HEK293T (cell line): ENCODE data around the gene TTC7B.
A peak's percentile ranks its signal among the peaks of the same experiment; 100 is the strongest.

ENCODE experiments used
- CTCF ChIA-PET: fragments of 350-600 bp; formaldehyde crosslinking; extraction: SDS; loops from one replicate; lab custom pipeline; 2021; ENCODE audit warnings: antibody characterized with exemption, inconsistent platforms; lab: Yijun Ruan, JAX
- POLR2A ChIA-PET: fragments of 350-600 bp; formaldehyde crosslinking; extraction: SDS; loops from one replicate; lab custom pipeline; 2020; ENCODE audit warnings: antibody characterized with exemption, inconsistent platforms; lab: Yijun Ruan, JAX
- DNase-seq: peaks from one replicate; pipeline ENCODE4 v3.0.0; 2012; ENCODE audit warnings: mixed read lengths; ENCODE audit errors: extremely low spot score
- ARNT ChIP-seq: fragments of 450-650 bp; IDR thresholded peaks from 2 replicates; pipeline ENCODE4 v1.6.1; 2017; ENCODE audit warnings: mild to moderate bottlenecking
- BHLHE40 ChIP-seq: fragments of 450-650 bp; IDR thresholded peaks from 2 replicates; pipeline ENCODE4 v1.6.1; 2016; ENCODE audit warnings: mild to moderate bottlenecking, moderate library complexity, borderline replicate concordance
- CTBP1 ChIP-seq: fragments of 450-650 bp; IDR thresholded peaks from 2 replicates; pipeline ENCODE4 v1.6.1; 2016; ENCODE audit warnings: borderline replicate concordance
- ELF4 ChIP-seq: fragments of 450-650 bp; IDR thresholded peaks from 2 replicates; pipeline ENCODE4 v1.6.1; 2017; ENCODE audit warnings: antibody characterized with exemption
- FOXA1 ChIP-seq: fragments of 450-650 bp; IDR thresholded peaks from 2 replicates; pipeline ENCODE4 v1.6.1; 2016; ENCODE audit warnings: mild to moderate bottlenecking
- FOXK2 ChIP-seq: fragments of 450-650 bp; IDR thresholded peaks from 2 replicates; pipeline ENCODE4 v1.6.1; 2016; ENCODE audit warnings: mild to moderate bottlenecking
- FOXM1 ChIP-seq: fragments of 450-650 bp; IDR thresholded peaks from 2 replicates; pipeline ENCODE4 v1.6.1; 2017; ENCODE audit warnings: mild to moderate bottlenecking, borderline replicate concordance
- HDGF ChIP-seq: fragments of 450-650 bp; IDR thresholded peaks from 2 replicates; pipeline ENCODE4 v1.6.1; 2017; ENCODE audit warnings: antibody characterized with exemption, borderline replicate concordance
- L3MBTL2 ChIP-seq: fragments of 450-650 bp; conservative IDR thresholded peaks from 2 replicates; pipeline ENCODE4 v1.6.1; 2016; ENCODE audit warnings: mild to moderate bottlenecking
- LEF1 ChIP-seq: fragments of 450-650 bp; IDR thresholded peaks from 2 replicates; pipeline ENCODE4 v1.6.1; 2017; ENCODE audit warnings: mild to moderate bottlenecking, borderline replicate concordance
- NFRKB ChIP-seq: fragments of 450-650 bp; IDR thresholded peaks from 2 replicates; pipeline ENCODE4 v1.6.1; 2016; ENCODE audit warnings: mild to moderate bottlenecking, moderate library complexity
- PKNOX1 ChIP-seq: fragments of 450-650 bp; IDR thresholded peaks from 2 replicates; pipeline ENCODE4 v1.6.1; 2016
- SP1 ChIP-seq: fragments of 450-650 bp; IDR thresholded peaks from 2 replicates; pipeline ENCODE4 v1.6.1; 2017
- SUZ12 ChIP-seq: fragments of 450-650 bp; IDR thresholded peaks from 2 replicates; pipeline ENCODE4 v1.6.1; 2016; ENCODE audit warnings: mild to moderate bottlenecking
- TARDBP ChIP-seq: fragments of 450-650 bp; IDR thresholded peaks from 2 replicates; pipeline ENCODE4 v1.6.1; 2016
- ZNF384 ChIP-seq: fragments of 450-650 bp; IDR thresholded peaks from 2 replicates; pipeline ENCODE4 v1.6.1; 2016

Gene TTC7B

GRCh38 chr14:90785876-90786450 lies 30.3 kb downstream of the TTC7B start:
- CTCF ChIA-PET = interaction anchor here (1.5 to 1.8 kb wide), 2 partner anchors 9 to 27 kb away, joined by 5 to 9 read pairs; no protein-coding TSS in a partner anchor
- POLR2A ChIA-PET = no interaction called here
- TF ChIP-seq BHLHE40 (no peak), FOXM1 (no peak)
- DNase-seq = no peak

- ChIA-PET POLR2A (no interaction called here), CTCF (interaction anchor here (1.5 to 1.8 kb wide), 2 partner anchors 10 to 27 kb away, joined by 5 to 9 read pairs; no protein-coding TSS in a partner anchor)
- TF ChIP-seq BHLHE40 (no peak), HDGF (no peak), PKNOX1 (no peak), LEF1 (no peak), SUZ12 (no peak), CTBP1 (no peak), TARDBP (no peak), ZNF384 (no peak), FOXA1 (no peak), L3MBTL2 (no peak), FOXK2 (no peak), FOXM1 (no peak), NFRKB (no peak), SP1 (no peak), ELF4 (no peak)
- DNase-seq = peak; percentile 28
Measured at GRCh38 chr14:90785471-90785870, 30.8 kb downstream of the TTC7B start.

GRCh38 chr14:90784621-90785270 lies 31.5 kb downstream of the TTC7B start:
- POLR2A ChIA-PET = no interaction called here
- TF ChIP-seq PKNOX1 (no peak), FOXA1 (no peak), FOXK2 (no peak), L3MBTL2 (no peak), SP1 (no peak), ELF4 (no peak), TARDBP (no peak), HDGF (no peak), SUZ12 (no peak), BHLHE40 (no peak), ARNT (no peak), CTBP1 (no peak), ZNF384 (no peak), NFRKB (no peak), FOXM1 (no peak), LEF1 (no peak)
- no peak for DNase-seq
- CTCF ChIA-PET = interaction anchor here (1.5 to 1.8 kb wide), 2 partner anchors 11 to 26 kb away, joined by 5 to 9 read pairs; no protein-coding TSS in a partner anchor

GRCh38 chr14:90783344-90783743 lies 32.9 kb downstream of the TTC7B start:
- POLR2A ChIA-PET = no interaction called here
- TF ChIP-seq ELF4 = no peak
- TF ChIP-seq FOXA1 = no peak
- no peak for TF ChIP-seq SP1
- no peak for TF ChIP-seq SUZ12
- no peak for TF ChIP-seq CTBP1
- TF ChIP-seq PKNOX1 = no peak
- TF ChIP-seq FOXK2 = no peak
- TF ChIP-seq FOXM1 = no peak
- TF ChIP-seq ARNT = no peak
- TF ChIP-seq BHLHE40 = no peak
- TF ChIP-seq LEF1 = no peak
- TF ChIP-seq ZNF384 = no peak
- no peak for TF ChIP-seq TARDBP
- no peak for TF ChIP-seq NFRKB
- no peak for TF ChIP-seq HDGF
- TF ChIP-seq L3MBTL2 = no peak
- CTCF ChIA-PET = interaction anchor here (1.4 kb wide), 1 partner anchor 25 kb away, joined by 6 read pairs; no protein-coding TSS in a partner anchor
- no peak for DNase-seq

- TF ChIP-seq BHLHE40 (no peak), LEF1 (no peak), NFRKB (no peak), HDGF (no peak), CTBP1 (no peak), SP1 (no peak)
- ChIA-PET CTCF (interaction anchor here (1.4 kb wide), 1 partner anchor 25 kb away, joined by 6 read pairs; no protein-coding TSS in a partner anchor), POLR2A (no interaction called here)
- DNase-seq = no peak
Measured at GRCh38 chr14:90782892-90783291, 33.3 kb downstream of the TTC7B start.

- CTCF ChIA-PET = no interaction called here
- DNase-seq = no peak
- POLR2A ChIA-PET = no interaction called here
- TF ChIP-seq LEF1 (no peak), NFRKB (no peak), SUZ12 (no peak), FOXA1 (no peak), FOXK2 (no peak), TARDBP (no peak), ARNT (no peak), ZNF384 (no peak), SP1 (no peak), L3MBTL2 (no peak), FOXM1 (no peak), BHLHE40 (no peak), CTBP1 (no peak), ELF4 (no peak), PKNOX1 (no peak)
Measured at GRCh38 chr14:90781876-90782275, 34.4 kb downstream of the TTC7B start.
